ENCODE data around the gene FAM20A. TPM values are rescaled to one million over a fixed set of nuclear protein-coding genes. Genes with fewer than 3 reads are reported as not detected.
A peak's percentile ranks its signal among the peaks of the same experiment; 100 is the strongest.

The FAM20A gene
- total RNA-seq, 1 donor from 2014 or later, result not detected

DNA sequence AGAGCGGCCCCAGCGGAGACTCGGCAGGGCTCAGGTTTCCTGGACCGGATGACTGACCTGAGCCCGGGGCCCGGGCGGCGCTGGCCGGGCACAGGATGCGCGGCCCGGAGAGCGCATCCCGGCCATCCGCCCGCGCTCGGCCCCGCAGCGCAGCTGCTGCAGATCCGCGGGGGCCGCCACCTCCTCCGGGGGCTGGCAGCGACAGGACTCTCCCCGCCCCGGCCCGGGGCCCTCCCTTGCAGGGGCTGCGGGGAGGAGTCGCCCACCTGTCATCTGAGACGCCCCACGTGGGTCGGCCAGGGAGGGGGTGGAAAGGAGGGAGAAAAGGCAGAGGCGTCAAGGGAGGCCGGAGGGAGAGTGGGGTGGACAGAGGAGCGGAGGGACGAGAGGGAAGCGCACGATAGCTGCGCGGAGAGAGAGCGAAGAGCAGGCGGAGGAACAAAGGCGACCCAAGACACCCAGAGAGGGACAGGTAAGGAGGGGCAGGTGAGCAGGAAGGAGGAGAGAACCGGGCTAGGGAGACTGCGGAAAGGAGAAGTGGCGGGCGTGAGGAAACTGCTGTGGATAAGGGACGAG lies 89.4 kb downstream of the FAM20A start:
- Mint-ChIP-seq H3K27ac (peak overlapping the region; percentile 100), H3K4me1 (peaks cover 39% of the 10 kb centered on the region), H3K27me3 (no peaks in the 10 kb centered on the region), H3K36me3 (ENCODE audit: low read depth) (peaks cover 34% of the 10 kb centered on the region), H3K4me3 (peak overlapping the region; percentile 100), H3K9me3 (no peaks in the 10 kb centered on the region)
- intact Hi-C loops (cut with micrococcal nuclease), result loop anchor here (1.0 to 10.0 kb wide), 11 partner anchors 13 to 1267 kb away; partner anchors contain the start of genes ABCA5, AMZ2, ARSG and HELZ
- CTCF ChIA-PET, result interaction anchor here (0.5 to 1.7 kb wide), 2 partner anchors 14 to 547 kb away, joined by 3 to 7 read pairs; no protein-coding TSS in a partner anchor
- POLR2A ChIA-PET, result interaction anchor here (0.6 to 3.2 kb wide), 14 partner anchors 13 to 794 kb away, joined by 3 to 102 read pairs (median 6); partner anchors contain the start of genes BPTF, NOL11, SLC16A6 and WIPI1
- DNase-seq (peak; percentile 76), ATAC-seq (ENCODE audit: low read depth) (peak; percentile 67)
- TF ChIP-seq CTCF (IDR thresholded peaks at IDR 0.05), result no peak

GRCh38 chr17:68511254-68511670 lies 89.9 kb downstream of the FAM20A start:
- H3K9me3 Mint-ChIP-seq, result no peaks in the 10 kb centered on the region
- H3K27ac Mint-ChIP-seq, result peak overlapping the region; percentile 77
- H3K36me3 Mint-ChIP-seq (ENCODE audit: low read depth), result peaks cover 31% of the 10 kb centered on the region
- no peak for TF ChIP-seq CTCF (IDR thresholded peaks at IDR 0.05)
- DNase-seq, result no peak
- POLR2A ChIA-PET, result interaction anchor here (0.6 to 3.2 kb wide), 6 partner anchors 12 to 794 kb away, joined by 3 to 102 read pairs (median 6); partner anchors contain the start of genes BPTF, NOL11 and WIPI1
- no peak for ATAC-seq (ENCODE audit: low read depth)
- H3K27me3 Mint-ChIP-seq, result no peaks in the 10 kb centered on the region
- CTCF ChIA-PET, result interaction anchor here (0.5 to 1.7 kb wide), 5 partner anchors 13 to 546 kb away, joined by 3 to 7 read pairs (median 3); partner anchors contain the start of gene WIPI1
- peaks cover 37% of the 10 kb centered on the region for H3K4me1 Mint-ChIP-seq
- H3K4me3 Mint-ChIP-seq, result peak overlapping the region; percentile 82
- intact Hi-C loops (cut with micrococcal nuclease), result loop anchor here (1.0 to 10.0 kb wide), 5 partner anchors 13 to 1266 kb away; partner anchors contain the start of genes AMZ2, ARSG, HELZ and SLC16A6

DNA sequence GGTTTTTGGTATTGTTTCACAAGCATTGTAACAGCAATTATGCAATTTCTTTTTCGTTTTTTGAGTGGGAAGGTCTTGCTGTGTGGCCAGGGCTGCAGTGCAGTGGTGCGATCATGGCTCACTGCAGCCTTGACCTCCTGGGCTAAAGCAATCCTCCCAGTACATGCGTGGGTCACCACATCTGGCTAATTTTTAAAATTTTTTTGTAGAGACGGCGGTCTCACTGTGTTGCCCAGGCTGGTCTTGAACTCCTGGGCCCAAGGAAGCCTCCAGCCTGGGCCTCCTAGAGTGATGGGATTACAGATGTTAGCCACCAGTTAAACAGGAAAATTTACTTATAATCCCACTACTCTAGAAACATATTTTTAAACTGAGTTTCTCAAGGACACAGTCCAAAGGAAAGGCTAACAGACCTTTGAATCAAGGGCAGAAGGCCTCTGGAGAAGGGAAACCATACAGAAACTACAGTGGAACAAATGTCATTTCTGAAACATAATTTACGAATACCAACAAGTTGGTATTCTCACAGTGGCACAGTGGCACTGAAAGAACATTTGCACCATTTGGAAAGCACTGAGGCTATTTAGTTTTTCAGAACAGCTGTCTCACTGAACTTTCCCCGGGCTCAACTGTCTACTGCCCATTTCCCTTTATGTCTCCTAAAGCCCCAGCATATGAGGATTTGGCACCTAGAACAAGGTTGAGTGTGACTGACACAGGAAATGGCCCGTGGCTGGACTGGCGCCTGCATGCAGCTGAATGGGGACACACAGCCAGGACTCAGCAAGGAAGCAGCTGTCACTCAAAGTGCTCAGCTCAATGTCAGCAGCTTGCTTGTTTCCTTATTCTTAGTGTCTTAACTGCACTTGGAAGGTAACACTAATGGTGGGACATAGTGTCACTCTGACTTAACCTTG lies 91.8 kb downstream of the FAM20A start:
- intact Hi-C loops (cut with micrococcal nuclease), result loop anchor here (2.0 to 10.0 kb wide), 4 partner anchors 219 to 1265 kb away; partner anchors contain the start of genes AMZ2, ARSG, HELZ and SLC16A6
- Mint-ChIP-seq H3K27ac (no peak overlapping the region), H3K27me3 (no peaks in the 10 kb centered on the region), H3K4me1 (peaks cover 21% of the 10 kb centered on the region), H3K9me3 (no peaks in the 10 kb centered on the region), H3K36me3 (ENCODE audit: low read depth) (peaks cover 18% of the 10 kb centered on the region), H3K4me3 (no peak overlapping the region)
- POLR2A ChIA-PET, result interaction anchor here (0.7 kb wide), 1 partner anchor 290 kb away, joined by 10 read pairs; no protein-coding TSS in a partner anchor
- DNase-seq, result no peak
- CTCF ChIA-PET, result no interaction called here
- ATAC-seq (ENCODE audit: low read depth), result no peak
- TF ChIP-seq CTCF (IDR thresholded peaks at IDR 0.05), result no peak

DNA sequence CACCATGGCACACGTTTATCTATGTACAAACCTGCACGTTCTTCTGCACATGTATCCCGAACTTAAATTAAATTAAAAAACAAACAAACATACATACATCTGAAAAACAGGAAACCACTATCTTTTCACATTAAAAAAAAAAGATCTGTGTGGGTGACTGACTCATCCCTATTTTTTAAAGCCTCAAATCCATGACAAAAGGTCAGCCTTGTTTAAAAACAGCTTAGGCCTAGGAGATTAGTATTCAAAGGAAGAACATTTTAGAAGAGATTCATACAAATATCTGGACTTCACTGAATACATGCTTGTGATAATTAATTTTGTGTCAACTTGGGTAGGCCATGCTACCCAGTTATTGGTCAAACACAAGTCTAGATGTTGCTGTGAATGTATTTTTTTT lies 93.6 kb downstream of the FAM20A start:
- Mint-ChIP-seq H3K4me3 (no peak overlapping the region), H3K27me3 (no peaks in the 10 kb centered on the region), H3K9me3 (no peaks in the 10 kb centered on the region), H3K27ac (no peak overlapping the region), H3K4me1 (peaks cover 6% of the 10 kb centered on the region), H3K36me3 (ENCODE audit: low read depth) (peaks cover 5% of the 10 kb centered on the region)
- DNase-seq, result no peak
- intact Hi-C loops (cut with micrococcal nuclease), result no loop called here
- ChIA-PET CTCF (interaction anchor here (1.1 to 2.0 kb wide), 2 partner anchors 9 to 11 kb away, joined by 4 to 5 read pairs; no protein-coding TSS in a partner anchor), POLR2A (interaction anchor here (0.9 kb wide), 1 partner anchor 9 kb away, joined by 4 read pairs; no protein-coding TSS in a partner anchor)
- no peak for ATAC-seq (ENCODE audit: low read depth)
- TF ChIP-seq CTCF (IDR thresholded peaks at IDR 0.05), result no peak

Measured in activated B cell treated with CpG ODN at 0.5 μM for 24 hours (primary cell).